DND-41 (cell line): ENCODE measurements around the gene PCSK4.

Source experiments
- ATAC-seq: fragments of 200-7000 bp; cut with Tn5 transposase; 3 replicates; pipeline ENCODE4 v1.9.1; 2021; ENCODE audit warnings: low read depth; ENCODE audit not compliant: insufficient read depth
- DNase-seq: peaks from one replicate; pipeline ENCODE4 v3.0.0-alpha.2; 2020
- H2AFZ ChIP-seq: 2 replicates; pipeline ENCODE4 v1.6.0; 2012; ENCODE audit warnings: low read depth, low read length
- H3K27ac ChIP-seq: 2 replicates; pipeline ENCODE4 v1.5.1; 2012; ENCODE audit warnings: low read length, inconsistent platforms
- H3K27me3 ChIP-seq: fragments of 200-600 bp; sonication (generic); 2 replicates; pipeline ENCODE4 v1.6.0; 2012; ENCODE audit warnings: low read length, mild to moderate bottlenecking, inconsistent platforms; ENCODE audit not compliant: insufficient read depth, poor library complexity
- H3K36me3 ChIP-seq: 2 replicates; pipeline ENCODE4 v1.5.1; 2012; ENCODE audit warnings: low read length, inconsistent platforms; ENCODE audit not compliant: insufficient read depth
- H3K4me1 ChIP-seq: 2 replicates; pipeline ENCODE4 v1.5.1; 2012; ENCODE audit warnings: mild to moderate bottlenecking, low read length; ENCODE audit not compliant: insufficient read depth
- H3K4me2 ChIP-seq: 2 replicates; pipeline ENCODE4 v1.6.0; 2012; ENCODE audit warnings: mild to moderate bottlenecking, moderate library complexity, low read length, inconsistent platforms; ENCODE audit not compliant: insufficient read depth
- H3K4me3 ChIP-seq, 2 experiments: fragments of 200-600 bp in 1 of 2; shearing (Covaris generic) in 1 of 2; 2 replicates each; pipeline ENCODE4 v1.5.1; 2012 to 2016; ENCODE audit warnings: inconsistent platforms in 2 of 2, low read length in 2 of 2, mild to moderate bottlenecking in 2 of 2, low read depth in 1 of 2, moderate library complexity in 1 of 2
- H3K79me2 ChIP-seq: 2 replicates; pipeline ENCODE4 v1.6.0; 2012; ENCODE audit warnings: low read length, inconsistent platforms; ENCODE audit not compliant: insufficient read depth
- H3K9ac ChIP-seq: 2 replicates; pipeline ENCODE4 v1.6.0; 2012; ENCODE audit warnings: low read depth, mild to moderate bottlenecking, inconsistent platforms, low read length, moderate library complexity
- H3K9me3 ChIP-seq: 2 replicates; pipeline ENCODE4 v1.5.1; 2012; ENCODE audit warnings: low read length, moderate library complexity, mild to moderate bottlenecking, inconsistent platforms; ENCODE audit not compliant: insufficient read depth, severe bottlenecking
- H4K20me1 ChIP-seq: 2 replicates; pipeline ENCODE4 v1.6.0; 2012; ENCODE audit warnings: low read length; ENCODE audit not compliant: insufficient read depth
- EZH2 ChIP-seq: IDR thresholded peaks from 3 replicates; pipeline ENCODE4 v1.6.1; 2012; ENCODE audit warnings: borderline replicate concordance, low read depth, mild to moderate bottlenecking, moderate library complexity, low read length, inconsistent platforms; ENCODE audit not compliant: severe bottlenecking
- TF ChIP-seq, protein P1 (sequence below): IDR thresholded peaks from 2 replicates; pipeline ENCODE4 v1.5.1; 2012; ENCODE audit warnings: borderline replicate concordance, low read length, moderate library complexity, mild to moderate bottlenecking; ENCODE audit not compliant: poor library complexity, severe bottlenecking; ENCODE audit errors: extremely low read depth

The PCSK4 gene

DNA sequence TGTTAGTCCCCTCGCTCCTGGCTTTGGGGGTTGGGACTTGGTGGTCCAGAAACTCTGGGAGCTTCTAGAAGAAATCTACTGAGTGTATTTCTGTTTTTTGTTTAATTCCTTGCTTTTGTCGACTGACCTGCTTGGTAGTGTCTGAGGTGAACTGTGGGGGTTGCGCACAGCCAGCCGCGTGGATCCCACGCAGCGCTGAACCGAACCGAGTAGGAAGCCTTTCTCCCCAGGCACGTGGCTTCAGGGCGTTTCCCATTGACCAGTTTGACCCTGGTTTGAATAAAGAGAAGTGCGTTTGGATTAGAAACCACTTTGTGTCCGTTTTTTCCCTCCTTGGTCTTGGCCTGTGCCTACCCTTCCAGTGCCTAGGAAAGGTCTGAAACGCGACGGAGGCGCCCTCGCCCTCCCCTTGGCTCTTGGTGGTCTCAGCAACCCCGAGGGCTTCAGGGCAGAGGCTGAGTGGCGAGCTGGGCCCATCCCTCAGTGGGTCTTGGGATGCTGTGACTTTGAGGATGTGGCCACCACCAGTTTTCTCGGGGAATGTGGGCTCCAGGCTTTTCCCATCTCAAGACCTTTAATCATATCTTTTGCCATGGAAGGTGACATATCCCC, 54.7 kb downstream of the PCSK4 start:
- H3K79me2 ChIP-seq = peaks cover 27% of the 10 kb centered on the region
- H3K9me3 ChIP-seq = no peaks in the 10 kb centered on the region
- ATAC-seq (no peak), DNase-seq (no peak)
- H3K36me3 ChIP-seq = peaks cover 60% of the 10 kb centered on the region
- H2AFZ ChIP-seq = no peak overlapping the region
- H3K4me2 ChIP-seq = no peak overlapping the region
- no peak overlapping the region for H3K27ac ChIP-seq
- H3K4me3 ChIP-seq = no peak overlapping the region
- H3K9ac ChIP-seq = no peak overlapping the region
- peaks cover 20% of the 10 kb centered on the region for H3K4me1 ChIP-seq
- H3K27me3 ChIP-seq = no peaks in the 10 kb centered on the region
- H4K20me1 ChIP-seq = peaks cover 60% of the 10 kb centered on the region
- TF ChIP-seq EZH2 = no peak
- TF ChIP-seq, protein P1, sequence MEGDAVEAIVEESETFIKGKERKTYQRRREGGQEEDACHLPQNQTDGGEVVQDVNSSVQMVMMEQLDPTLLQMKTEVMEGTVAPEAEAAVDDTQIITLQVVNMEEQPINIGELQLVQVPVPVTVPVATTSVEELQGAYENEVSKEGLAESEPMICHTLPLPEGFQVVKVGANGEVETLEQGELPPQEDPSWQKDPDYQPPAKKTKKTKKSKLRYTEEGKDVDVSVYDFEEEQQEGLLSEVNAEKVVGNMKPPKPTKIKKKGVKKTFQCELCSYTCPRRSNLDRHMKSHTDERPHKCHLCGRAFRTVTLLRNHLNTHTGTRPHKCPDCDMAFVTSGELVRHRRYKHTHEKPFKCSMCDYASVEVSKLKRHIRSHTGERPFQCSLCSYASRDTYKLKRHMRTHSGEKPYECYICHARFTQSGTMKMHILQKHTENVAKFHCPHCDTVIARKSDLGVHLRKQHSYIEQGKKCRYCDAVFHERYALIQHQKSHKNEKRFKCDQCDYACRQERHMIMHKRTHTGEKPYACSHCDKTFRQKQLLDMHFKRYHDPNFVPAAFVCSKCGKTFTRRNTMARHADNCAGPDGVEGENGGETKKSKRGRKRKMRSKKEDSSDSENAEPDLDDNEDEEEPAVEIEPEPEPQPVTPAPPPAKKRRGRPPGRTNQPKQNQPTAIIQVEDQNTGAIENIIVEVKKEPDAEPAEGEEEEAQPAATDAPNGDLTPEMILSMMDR = no peak

DNA sequence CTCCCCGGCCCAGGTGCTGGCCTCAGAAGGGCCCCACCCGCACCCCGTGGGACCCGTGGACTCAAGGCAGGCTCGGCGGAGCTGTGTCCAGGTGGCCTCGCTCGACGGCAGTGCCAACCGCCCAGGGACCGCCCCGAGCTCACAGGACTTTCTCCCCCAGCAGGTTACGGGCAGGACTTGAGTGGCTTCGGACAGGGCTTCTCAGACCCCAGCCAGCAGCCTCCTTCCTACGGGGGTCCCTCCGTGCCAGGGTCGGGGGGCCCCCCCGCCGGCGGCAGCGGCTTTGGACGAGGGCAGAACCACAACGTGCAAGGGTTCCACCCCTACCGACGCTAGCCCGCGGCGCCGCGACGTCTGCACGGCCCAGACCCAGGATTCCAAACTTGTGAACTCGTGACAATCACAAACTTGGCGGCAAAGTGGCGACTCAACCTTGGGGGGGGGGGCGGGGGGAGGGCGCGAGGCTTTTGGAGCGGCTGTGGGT, 55.5 kb downstream of the PCSK4 start:
- no peak overlapping the region for H3K27ac ChIP-seq
- H3K36me3 ChIP-seq = peaks cover 60% of the 10 kb centered on the region
- no peak overlapping the region for H2AFZ ChIP-seq
- DNase-seq = no peak
- no peak overlapping the region for H3K4me2 ChIP-seq
- H3K4me3 ChIP-seq = no peak overlapping the region
- no peak for ATAC-seq
- H3K79me2 ChIP-seq = peaks cover 25% of the 10 kb centered on the region
- H3K4me1 ChIP-seq = peaks cover 11% of the 10 kb centered on the region
- TF ChIP-seq, protein P1 = no peak
- TF ChIP-seq EZH2 = no peak
- no peak overlapping the region for H3K9ac ChIP-seq
- H3K27me3 ChIP-seq = no peaks in the 10 kb centered on the region
- H4K20me1 ChIP-seq = peaks cover 59% of the 10 kb centered on the region
- no peaks in the 10 kb centered on the region for H3K9me3 ChIP-seq

DNA sequence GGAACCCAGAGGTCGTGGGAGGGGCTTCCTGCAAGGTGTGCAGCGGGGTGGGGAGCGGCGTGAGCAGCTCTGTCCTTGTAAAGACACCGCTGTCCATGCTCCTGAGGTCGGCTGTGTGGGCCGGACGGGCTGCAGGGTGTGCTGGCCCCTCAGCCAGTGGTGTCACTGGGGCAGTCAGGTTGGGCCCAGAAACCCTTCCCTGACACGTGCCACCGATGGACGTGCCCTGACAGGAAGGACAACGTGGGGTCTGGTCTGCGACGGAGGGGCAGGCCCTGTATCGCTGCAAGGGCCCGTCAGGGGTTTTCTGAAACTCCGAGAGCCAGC, 56.1 kb downstream of the PCSK4 start:
- Histone ChIP-seq H3K36me3 (peaks cover 60% of the 10 kb centered on the region), H3K4me3 (no peak overlapping the region), H3K9ac (no peak overlapping the region), H3K4me2 (no peak overlapping the region), H2AFZ (no peak overlapping the region), H4K20me1 (peaks cover 59% of the 10 kb centered on the region), H3K27ac (no peak overlapping the region), H3K79me2 (peaks cover 24% of the 10 kb centered on the region), H3K9me3 (no peaks in the 10 kb centered on the region), H3K27me3 (no peaks in the 10 kb centered on the region), H3K4me1 (peaks cover 6% of the 10 kb centered on the region)
- no peak for TF ChIP-seq EZH2
- TF ChIP-seq, protein P1 = no peak
- DNase-seq = no peak
- ATAC-seq = no peak
